HEK293 (cell line): Measurements from ENCODE around the gene PTPRN2.
"Not testable (repeated sequence)": the region's sequence is repeated elsewhere in the genome, so short reads cannot be mapped to it uniquely, and the experiment has no call there.

ENCODE experiments used
- CTCF ChIA-PET: fragments of 350-600 bp; formaldehyde crosslinking; extraction: SDS; loops from one replicate; lab custom pipeline; 2021; ENCODE audit warnings: antibody characterized with exemption; lab: Yijun Ruan, JAX
- POLR2A ChIA-PET: fragments of 300-600 bp; formaldehyde crosslinking; extraction: SDS; loops from one replicate; lab custom pipeline; 2020; ENCODE audit warnings: antibody characterized with exemption, inconsistent platforms; lab: Yijun Ruan, JAX
- H3K27ac ChIP-seq: fragments of 200-500 bp; sonication (Bioruptor generic); 2 replicates; pipeline ENCODE4 v1.5.1; 2014; ENCODE audit warnings: low read depth, low read length, control low read depth, inconsistent platforms; ENCODE audit errors: extremely low read depth
- H3K36me3 ChIP-seq, 2 experiments: fragments of 200-500 bp in 1 of 2; sonication (Bioruptor generic) in 1 of 2; 1 replicate in 1 of 2; 2 replicates in 1 of 2; pipeline ENCODE4 v1.5.1; 2014 to 2017; ENCODE audit warnings: inconsistent platforms in 2 of 2, low read length in 2 of 2; ENCODE audit not compliant: control insufficient read depth in 2 of 2, insufficient read depth in 1 of 2
- H3K4me1 ChIP-seq: fragments of 200-500 bp; sonication (Bioruptor generic); 2 replicates; pipeline ENCODE4 v1.5.1; 2014; ENCODE audit warnings: mild to moderate bottlenecking, low read length, inconsistent platforms; ENCODE audit not compliant: control insufficient read depth, insufficient read depth
- H3K4me3 ChIP-seq: 2 replicates; pipeline ENCODE4 v1.5.1; 2011; ENCODE audit warnings: low read depth, mild to moderate bottlenecking, control low read depth, low read length, moderate library complexity
- H3K9me3 ChIP-seq: fragments of 200-500 bp; sonication (Bioruptor generic); 2 replicates; pipeline ENCODE4 v1.5.1; 2014; ENCODE audit warnings: low read depth, low read length, inconsistent platforms; ENCODE audit not compliant: control insufficient read depth, insufficient read depth
- GLIS1 ChIP-seq: fragments of 450-650 bp; formaldehyde crosslinking; IDR thresholded peaks from 2 replicates; pipeline ENCODE4 v1.5.1; 2016; ENCODE audit warnings: missing biosample characterization, missing genetic modification characterization
- MEIS1 ChIP-seq: sonication (generic); formaldehyde crosslinking; IDR thresholded peaks from 2 replicates; pipeline ENCODE4 v1.8.1; 2022; ENCODE audit warnings: missing genetic modification reagents, mild to moderate bottlenecking, borderline replicate concordance
- SCRT2 ChIP-seq: fragments of 450-650 bp; formaldehyde crosslinking; IDR thresholded peaks from 2 replicates; pipeline ENCODE4 v1.5.1; 2016; ENCODE audit warnings: missing biosample characterization, missing genetic modification characterization
- ZBTB1 ChIP-seq: fragments of 450-650 bp; formaldehyde crosslinking; IDR thresholded peaks from 2 replicates; pipeline ENCODE4 v1.5.1; 2016; ENCODE audit warnings: missing biosample characterization, missing genetic modification characterization
- ZEB2 ChIP-seq: fragments of 450-650 bp; formaldehyde crosslinking; IDR thresholded peaks from 2 replicates; pipeline ENCODE4 v1.5.1; 2016; ENCODE audit warnings: missing biosample characterization, missing genetic modification characterization
- ZNF76 ChIP-seq: fragments of 450-650 bp; formaldehyde crosslinking; IDR thresholded peaks from 2 replicates; pipeline ENCODE4; 2016; ENCODE audit warnings: low read depth, missing biosample characterization, missing genetic modification characterization, borderline replicate concordance
- TF ChIP-seq, protein P1 (sequence below): fragments of 450-650 bp; formaldehyde crosslinking; IDR thresholded peaks from 2 replicates; pipeline ENCODE4 v1.5.1; 2016; ENCODE audit warnings: missing biosample characterization, missing genetic modification characterization
- TF ChIP-seq, protein P2 (sequence below): fragments of 450-650 bp; formaldehyde crosslinking; IDR thresholded peaks from 2 replicates; pipeline ENCODE4 v1.5.1; 2016; ENCODE audit warnings: missing biosample characterization, missing genetic modification characterization
- TF ChIP-seq, protein P3 (sequence below): fragments of 450-650 bp; formaldehyde crosslinking; IDR thresholded peaks from 2 replicates; pipeline ENCODE4 v1.5.1; 2016; ENCODE audit warnings: missing biosample characterization, missing genetic modification characterization, borderline replicate concordance
- TF ChIP-seq, protein P4 (sequence below): fragments of 450-650 bp; formaldehyde crosslinking; conservative IDR thresholded peaks from 2 replicates; pipeline ENCODE4 v1.5.1; 2016; ENCODE audit warnings: low read depth, missing biosample characterization, missing genetic modification characterization
- TF ChIP-seq, protein P5 (sequence below): fragments of 450-650 bp; formaldehyde crosslinking; IDR thresholded peaks from 2 replicates; pipeline ENCODE4 v1.5.1; 2016; ENCODE audit warnings: missing biosample characterization, missing genetic modification characterization

The PTPRN2 gene

DNA sequence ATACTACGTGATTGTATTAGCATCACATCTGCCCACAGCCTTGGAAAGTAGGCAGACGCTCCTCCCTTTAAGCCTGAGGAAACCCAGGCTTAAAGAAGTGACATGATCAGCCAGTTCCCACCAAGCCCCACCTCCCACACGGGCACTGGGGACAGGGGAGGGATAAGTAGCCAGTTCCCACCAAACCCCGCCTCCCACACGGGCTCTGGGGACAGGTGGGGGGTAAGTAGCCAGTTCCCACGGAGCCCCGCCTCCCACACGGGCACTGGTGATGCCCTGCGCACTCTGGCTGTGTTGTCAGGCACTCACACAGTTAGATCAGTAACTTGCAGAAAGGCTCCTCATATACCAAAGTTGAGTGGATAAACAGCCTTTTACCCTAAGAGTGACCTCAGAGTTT, 606.8 kb downstream of the PTPRN2 start (continued):
- TF ChIP-seq, protein P1, sequence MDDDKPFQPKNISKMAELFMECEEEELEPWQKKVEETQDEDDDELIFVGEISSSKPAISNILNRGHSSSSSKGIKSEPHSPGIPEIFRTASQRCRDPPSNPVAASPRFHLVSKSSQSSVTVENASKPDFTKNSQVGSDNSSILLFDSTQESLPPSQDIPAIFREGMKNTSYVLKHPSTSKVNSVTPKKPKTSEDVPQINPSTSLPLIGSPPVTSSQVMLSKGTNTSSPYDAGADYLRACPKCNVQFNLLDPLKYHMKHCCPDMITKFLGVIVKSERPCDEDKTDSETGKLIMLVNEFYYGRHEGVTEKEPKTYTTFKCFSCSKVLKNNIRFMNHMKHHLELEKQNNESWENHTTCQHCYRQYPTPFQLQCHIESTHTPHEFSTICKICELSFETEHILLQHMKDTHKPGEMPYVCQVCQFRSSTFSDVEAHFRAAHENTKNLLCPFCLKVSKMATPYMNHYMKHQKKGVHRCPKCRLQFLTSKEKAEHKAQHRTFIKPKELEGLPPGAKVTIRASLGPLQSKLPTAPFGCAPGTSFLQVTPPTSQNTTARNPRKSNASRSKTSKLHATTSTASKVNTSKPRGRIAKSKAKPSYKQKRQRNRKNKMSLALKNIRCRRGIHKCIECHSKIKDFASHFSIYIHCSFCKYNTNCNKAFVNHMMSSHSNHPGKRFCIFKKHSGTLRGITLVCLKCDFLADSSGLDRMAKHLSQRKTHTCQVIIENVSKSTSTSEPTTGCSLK (tag by site-specific recombination): no peak

DNA sequence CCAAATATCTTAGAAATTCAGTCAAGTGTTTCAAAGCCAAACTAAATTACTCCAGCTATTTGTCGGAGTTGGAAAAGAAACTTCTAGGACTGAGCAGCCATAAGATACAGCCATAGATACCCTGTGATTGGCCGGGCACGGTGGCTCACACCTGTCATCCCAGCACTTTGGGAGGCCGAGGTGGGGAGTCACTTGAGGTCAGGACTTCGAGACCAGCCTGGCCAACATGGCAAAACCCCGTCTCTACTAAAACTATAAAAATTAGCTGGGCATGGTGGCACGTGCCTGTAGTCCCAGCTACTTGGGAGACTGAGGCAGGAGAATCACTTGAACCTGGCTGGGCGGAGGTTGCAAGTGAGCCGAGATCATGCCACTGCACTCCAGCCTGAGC, 607.3 kb downstream of the PTPRN2 start:
- CTCF ChIA-PET, H3K4me3 ChIP-seq, POLR2A ChIA-PET, H3K9me3 ChIP-seq, H3K4me1 ChIP-seq, H3K36me3 ChIP-seq, H3K27ac ChIP-seq: not testable (repeated sequence)

DNA sequence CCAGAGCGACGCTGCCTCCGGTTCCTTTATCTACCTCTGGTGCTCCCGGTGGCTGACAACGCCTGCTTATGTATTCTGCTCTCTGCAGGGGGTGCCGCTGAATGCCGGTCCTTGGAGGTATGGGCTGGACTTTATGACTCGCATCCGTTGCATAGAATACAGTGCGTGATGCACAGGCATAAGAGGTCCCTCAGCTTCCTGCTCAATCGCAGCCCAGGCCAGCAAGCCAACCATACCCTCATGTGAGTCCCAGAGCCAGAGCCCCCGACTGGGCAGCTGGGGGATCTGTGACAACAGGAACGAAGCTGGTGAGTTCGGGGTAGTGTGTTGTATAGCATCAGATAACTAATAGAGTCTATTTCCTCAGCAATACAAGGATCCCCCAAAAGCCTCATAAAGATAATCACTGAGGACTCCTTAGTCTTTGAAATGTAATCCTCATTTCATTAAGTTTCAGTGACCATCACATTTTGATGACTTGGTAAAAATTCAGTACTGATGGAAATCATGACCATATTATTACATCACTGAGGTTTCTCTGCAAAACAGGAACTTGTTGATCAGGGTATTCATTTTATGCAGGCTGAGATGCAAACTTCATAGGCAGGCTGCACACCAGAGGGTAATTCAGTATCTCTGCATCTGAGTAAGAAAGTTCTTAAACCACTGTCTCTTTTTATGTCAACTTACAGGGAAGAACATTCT, 607.8 kb downstream of the PTPRN2 start:
- TF ChIP-seq, protein P2, sequence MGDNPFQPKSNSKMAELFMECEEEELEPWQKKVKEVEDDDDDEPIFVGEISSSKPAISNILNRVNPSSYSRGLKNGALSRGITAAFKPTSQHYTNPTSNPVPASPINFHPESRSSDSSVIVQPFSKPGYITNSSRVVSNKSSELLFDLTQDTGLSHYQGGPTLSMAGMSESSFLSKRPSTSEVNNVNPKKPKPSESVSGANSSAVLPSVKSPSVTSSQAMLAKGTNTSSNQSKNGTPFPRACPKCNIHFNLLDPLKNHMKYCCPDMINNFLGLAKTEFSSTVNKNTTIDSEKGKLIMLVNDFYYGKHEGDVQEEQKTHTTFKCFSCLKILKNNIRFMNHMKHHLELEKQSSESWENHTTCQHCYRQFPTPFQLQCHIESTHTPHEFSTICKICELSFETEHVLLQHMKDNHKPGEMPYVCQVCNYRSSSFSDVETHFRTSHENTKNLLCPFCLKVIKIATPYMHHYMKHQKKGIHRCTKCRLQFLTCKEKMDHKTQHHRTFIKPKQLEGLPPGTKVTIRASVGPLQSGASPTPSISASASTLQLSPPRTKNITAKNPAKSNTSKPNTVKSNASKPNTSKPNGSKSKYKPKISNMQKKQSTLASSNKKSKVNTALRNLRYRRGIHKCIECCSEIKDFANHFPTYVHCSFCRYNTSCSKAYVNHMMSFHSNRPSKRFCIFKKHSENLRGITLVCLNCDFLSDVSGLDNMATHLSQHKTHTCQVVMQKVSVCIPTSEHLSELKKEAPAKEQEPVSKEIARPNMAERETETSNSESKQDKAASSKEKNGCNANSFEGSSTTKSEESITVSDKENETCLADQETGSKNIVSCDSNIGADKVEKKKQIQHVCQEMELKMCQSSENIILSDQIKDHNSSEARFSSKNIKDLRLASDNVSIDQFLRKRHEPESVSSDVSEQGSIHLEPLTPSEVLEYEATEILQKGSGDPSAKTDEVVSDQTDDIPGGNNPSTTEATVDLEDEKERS: no peak
- TF ChIP-seq GLIS1: peak; percentile 24; the same call in 1 of the 2 replicates
- TF ChIP-seq SCRT2 (tag by site-specific recombination): peak; percentile 89
- no peak for TF ChIP-seq ZNF76 (tag by site-specific recombination)
- ChIA-PET CTCF (no interaction called here), POLR2A (no interaction called here)
- H3K36me3 ChIP-seq: no peaks in the 10 kb centered on the region
- no peaks in the 10 kb centered on the region for H3K4me1 ChIP-seq
- H3K27ac ChIP-seq: no peak overlapping the region
- no peaks in the 10 kb centered on the region for H3K9me3 ChIP-seq
- no peak overlapping the region for H3K4me3 ChIP-seq

DNA sequence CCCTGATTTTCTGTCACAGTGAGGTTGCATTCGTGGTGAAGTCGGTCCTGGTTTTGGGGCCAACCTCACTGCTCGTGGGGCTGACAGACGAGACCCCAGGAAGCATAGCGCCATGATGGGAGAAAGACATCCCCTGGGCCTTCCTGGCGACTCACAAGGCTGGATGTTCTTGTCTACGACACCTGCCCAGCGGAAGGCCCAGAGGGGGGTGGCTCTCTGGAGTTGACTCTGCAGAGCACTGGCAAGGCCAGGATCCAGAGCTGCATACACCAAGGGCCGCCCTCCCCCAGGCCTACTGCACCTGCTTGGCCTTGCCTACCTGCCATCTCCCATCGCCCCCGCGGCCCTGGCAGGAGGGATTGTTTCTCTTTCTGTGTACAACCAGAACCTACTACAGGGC, 608.9 kb downstream of the PTPRN2 start:
- no peak overlapping the region for H3K4me3 ChIP-seq
- POLR2A ChIA-PET: no interaction called here
- H3K27ac ChIP-seq: no peak overlapping the region
- CTCF ChIA-PET: no interaction called here
- no peaks in the 10 kb centered on the region for H3K9me3 ChIP-seq
- no peaks in the 10 kb centered on the region for H3K36me3 ChIP-seq
- TF ChIP-seq, protein P3, sequence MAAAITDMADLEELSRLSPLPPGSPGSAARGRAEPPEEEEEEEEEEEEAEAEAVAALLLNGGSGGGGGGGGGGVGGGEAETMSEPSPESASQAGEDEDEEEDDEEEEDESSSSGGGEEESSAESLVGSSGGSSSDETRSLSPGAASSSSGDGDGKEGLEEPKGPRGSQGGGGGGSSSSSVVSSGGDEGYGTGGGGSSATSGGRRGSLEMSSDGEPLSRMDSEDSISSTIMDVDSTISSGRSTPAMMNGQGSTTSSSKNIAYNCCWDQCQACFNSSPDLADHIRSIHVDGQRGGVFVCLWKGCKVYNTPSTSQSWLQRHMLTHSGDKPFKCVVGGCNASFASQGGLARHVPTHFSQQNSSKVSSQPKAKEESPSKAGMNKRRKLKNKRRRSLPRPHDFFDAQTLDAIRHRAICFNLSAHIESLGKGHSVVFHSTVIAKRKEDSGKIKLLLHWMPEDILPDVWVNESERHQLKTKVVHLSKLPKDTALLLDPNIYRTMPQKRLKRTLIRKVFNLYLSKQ (tag by site-specific recombination): no peak
- H3K4me1 ChIP-seq: no peaks in the 10 kb centered on the region

DNA sequence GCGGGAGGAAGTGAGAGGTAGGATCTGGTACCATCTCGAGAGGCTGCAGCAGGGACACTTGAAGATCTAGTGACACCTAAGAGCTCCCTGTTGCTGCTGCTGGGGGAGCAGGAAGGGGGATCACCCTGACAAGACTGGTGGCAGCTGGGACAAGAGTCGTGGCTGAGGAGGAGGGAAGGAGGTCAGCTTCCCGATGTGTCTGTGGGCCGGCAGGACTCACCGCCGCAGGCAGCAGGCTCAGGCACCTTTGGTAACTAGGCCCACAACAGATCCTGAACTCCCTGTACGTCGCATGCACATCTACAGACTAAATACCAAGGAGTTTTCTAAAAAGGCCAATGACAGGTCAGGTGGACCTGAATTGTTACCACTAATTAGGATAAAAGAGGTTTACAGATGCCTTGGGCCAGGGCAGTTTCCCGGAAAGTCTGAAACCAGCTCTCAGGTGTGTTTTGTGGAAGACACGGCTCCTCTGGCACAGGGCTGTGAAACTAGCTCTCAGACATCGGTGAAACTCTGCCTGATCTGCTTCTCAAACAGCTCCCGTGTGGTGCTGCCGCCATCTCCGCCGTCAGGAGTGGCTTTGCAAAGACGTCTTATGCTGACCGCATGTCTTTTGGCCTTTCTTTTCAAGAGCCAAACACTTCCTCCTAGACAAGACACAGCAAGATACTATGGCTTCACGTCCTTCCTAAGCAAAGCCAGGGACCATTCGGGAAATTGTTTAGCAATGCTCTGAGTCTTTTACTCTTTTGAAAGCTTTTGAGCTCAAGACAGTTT, 609.7 kb downstream of the PTPRN2 start:
- Histone ChIP-seq H3K4me1 (no peaks in the 10 kb centered on the region), H3K4me3 (no peak overlapping the region), H3K9me3 (no peaks in the 10 kb centered on the region), H3K36me3 (no peaks in the 10 kb centered on the region), H3K27ac (no peak overlapping the region)
- CTCF ChIA-PET: interaction anchor here (0.5 kb wide), 1 partner anchor 256 kb away, joined by 3 read pairs; no protein-coding TSS in a partner anchor
- POLR2A ChIA-PET: no interaction called here
- TF ChIP-seq ZBTB1 (no peak), MEIS1 (CRISPR knock-in tag) (no peak), ZEB2 (tag by site-specific recombination) (no peak)
- TF ChIP-seq, protein P4, sequence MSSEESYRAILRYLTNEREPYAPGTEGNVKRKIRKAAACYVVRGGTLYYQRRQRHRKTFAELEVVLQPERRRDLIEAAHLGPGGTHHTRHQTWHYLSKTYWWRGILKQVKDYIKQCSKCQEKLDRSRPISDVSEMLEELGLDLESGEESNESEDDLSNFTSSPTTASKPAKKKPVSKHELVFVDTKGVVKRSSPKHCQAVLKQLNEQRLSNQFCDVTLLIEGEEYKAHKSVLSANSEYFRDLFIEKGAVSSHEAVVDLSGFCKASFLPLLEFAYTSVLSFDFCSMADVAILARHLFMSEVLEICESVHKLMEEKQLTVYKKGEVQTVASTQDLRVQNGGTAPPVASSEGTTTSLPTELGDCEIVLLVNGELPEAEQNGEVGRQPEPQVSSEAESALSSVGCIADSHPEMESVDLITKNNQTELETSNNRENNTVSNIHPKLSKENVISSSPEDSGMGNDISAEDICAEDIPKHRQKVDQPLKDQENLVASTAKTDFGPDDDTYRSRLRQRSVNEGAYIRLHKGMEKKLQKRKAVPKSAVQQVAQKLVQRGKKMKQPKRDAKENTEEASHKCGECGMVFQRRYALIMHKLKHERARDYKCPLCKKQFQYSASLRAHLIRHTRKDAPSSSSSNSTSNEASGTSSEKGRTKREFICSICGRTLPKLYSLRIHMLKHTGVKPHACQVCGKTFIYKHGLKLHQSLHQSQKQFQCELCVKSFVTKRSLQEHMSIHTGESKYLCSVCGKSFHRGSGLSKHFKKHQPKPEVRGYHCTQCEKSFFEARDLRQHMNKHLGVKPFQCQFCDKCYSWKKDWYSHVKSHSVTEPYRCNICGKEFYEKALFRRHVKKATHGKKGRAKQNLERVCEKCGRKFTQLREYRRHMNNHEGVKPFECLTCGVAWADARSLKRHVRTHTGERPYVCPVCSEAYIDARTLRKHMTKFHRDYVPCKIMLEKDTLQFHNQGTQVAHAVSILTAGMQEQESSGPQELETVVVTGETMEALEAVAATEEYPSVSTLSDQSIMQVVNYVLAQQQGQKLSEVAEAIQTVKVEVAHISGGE (tag by site-specific recombination): no peak
- TF ChIP-seq, protein P5, sequence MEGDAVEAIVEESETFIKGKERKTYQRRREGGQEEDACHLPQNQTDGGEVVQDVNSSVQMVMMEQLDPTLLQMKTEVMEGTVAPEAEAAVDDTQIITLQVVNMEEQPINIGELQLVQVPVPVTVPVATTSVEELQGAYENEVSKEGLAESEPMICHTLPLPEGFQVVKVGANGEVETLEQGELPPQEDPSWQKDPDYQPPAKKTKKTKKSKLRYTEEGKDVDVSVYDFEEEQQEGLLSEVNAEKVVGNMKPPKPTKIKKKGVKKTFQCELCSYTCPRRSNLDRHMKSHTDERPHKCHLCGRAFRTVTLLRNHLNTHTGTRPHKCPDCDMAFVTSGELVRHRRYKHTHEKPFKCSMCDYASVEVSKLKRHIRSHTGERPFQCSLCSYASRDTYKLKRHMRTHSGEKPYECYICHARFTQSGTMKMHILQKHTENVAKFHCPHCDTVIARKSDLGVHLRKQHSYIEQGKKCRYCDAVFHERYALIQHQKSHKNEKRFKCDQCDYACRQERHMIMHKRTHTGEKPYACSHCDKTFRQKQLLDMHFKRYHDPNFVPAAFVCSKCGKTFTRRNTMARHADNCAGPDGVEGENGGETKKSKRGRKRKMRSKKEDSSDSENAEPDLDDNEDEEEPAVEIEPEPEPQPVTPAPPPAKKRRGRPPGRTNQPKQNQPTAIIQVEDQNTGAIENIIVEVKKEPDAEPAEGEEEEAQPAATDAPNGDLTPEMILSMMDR (tag by site-specific recombination): no peak
